ENCODE results near the gene EXOC1. TPM values are rescaled to one million over a fixed set of nuclear protein-coding genes. Genes with fewer than 3 reads are reported as not detected.

The EXOC1 gene
- total and polyA plus RNA-seq, 9 of the 15 experiments (the other 6 are each of a cell fraction or from before 2014, with no cell fraction given) = 16.0 to 45.5 (median 26.2) TPM

GRCh38 chr4:55931043-55931442 lies 77.6 kb downstream of the EXOC1 start (continued):
- TF ChIP-seq ZBTB8A (IDR thresholded peaks at IDR 0.05; ENCODE audit: partially characterized antibody) = no peak
- TF ChIP-seq NFE2 (IDR thresholded peaks at IDR 0.05; ENCODE audit: low read depth) = no peak
- no peak for TF ChIP-seq ZNF175 (CRISPR knock-in tag; IDR thresholded peaks at IDR 0.05; ENCODE audit: low read depth)

DNA sequence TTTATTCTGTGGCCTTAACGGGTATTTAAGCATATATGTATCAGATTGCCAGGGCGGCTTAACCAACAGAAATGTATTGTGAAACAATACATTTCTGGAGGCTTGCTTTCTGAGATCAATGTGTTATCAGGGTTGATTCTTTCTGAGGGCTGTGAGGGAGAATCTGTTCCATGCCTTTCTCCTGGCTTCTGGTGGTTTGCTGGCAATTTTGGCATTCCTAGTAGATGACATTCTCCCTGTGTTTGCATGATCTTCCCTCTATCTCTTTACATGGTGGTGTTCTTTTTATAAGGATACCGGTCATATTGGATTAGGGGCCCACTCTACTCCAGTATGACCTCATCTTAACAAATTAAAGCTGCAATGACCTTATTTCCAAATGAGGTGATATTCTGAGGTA lies 78.4 kb downstream of the EXOC1 start:
- intact Hi-C loops (cut with micrococcal nuclease) = no loop called here
- H3K4me3 ChIP-seq = no peak overlapping the region
- H3K27ac ChIP-seq (ENCODE audit: extremely low read depth, low read depth, low read length) = no peak overlapping the region
- 0% methylated on average over 3 of the region's 3 CpGs for WGBS (ENCODE audit: insufficient coverage, low coverage, missing lambda C conversion rate)
- in situ Hi-C loops (cut with MboI) = no loop called here
- peaks cover 0 to 7% of the 10 kb centered on the region in 2 experiments; a peak in 1 of 5 replicates for H3K27me3 ChIP-seq (ENCODE audit: control insufficient read depth in 2 of 2, insufficient read depth in 2 of 2, low read length in 2 of 2)
- BruUV-seq (replicated peaks) = no TSS peak
- no peaks in the 10 kb centered on the region for H4K20me1 ChIP-seq (replicated peaks; ENCODE audit: control insufficient read depth, insufficient read depth, low read length)
- no peaks in the 10 kb centered on the region for H3K36me3 ChIP-seq (ENCODE audit: control insufficient read depth, insufficient read depth, low read length)
- CTCF ChIA-PET (ENCODE audit: low intra/inter-chr PET ratio) = no interaction called here
- H3K9me3 ChIP-seq (replicated peaks; ENCODE audit: control insufficient read depth, insufficient read depth, low read depth, low read length) = no peaks in the 10 kb centered on the region; the same call in 1 of the 2 replicates
- POLR2A ChIA-PET = interaction anchor here (0.6 to 1.9 kb wide), 3 partner anchors 17 to 778 kb away, joined by 3 to 5 read pairs (median 3); partner anchors contain the start of gene CEP135
- no peak overlapping the region for H3K4me2 ChIP-seq (ENCODE audit: insufficient read depth, low read length)
- no peaks in the 10 kb centered on the region for H3K4me1 ChIP-seq (replicated peaks in 1 of 2; ENCODE audit: control insufficient read depth in 2 of 2, insufficient read depth in 2 of 2, low read length in 2 of 2)
- FAIRE-seq = no peak
- no peaks in the 10 kb centered on the region for H3K9me1 ChIP-seq (ENCODE audit: control insufficient read depth, insufficient read depth, low read length)
- no peak for DNase-seq (ENCODE audit: extremely low read depth in 1 of 4, low spot score in 3 of 4)
- H3K9ac ChIP-seq (ENCODE audit: insufficient read depth in 1 of 2, low read depth in 2 of 2, low read length in 2 of 2) = no peak overlapping the region
- H2AFZ ChIP-seq (ENCODE audit: low read depth, low read length) = no peak overlapping the region
- no peak for ATAC-seq
- H3K79me2 ChIP-seq (ENCODE audit: control insufficient read depth, insufficient read depth, low read length) = no peaks in the 10 kb centered on the region
- TF ChIP-seq CC2D1A (IDR thresholded peaks at IDR 0.05) (no peak), SMAD1 (IDR thresholded peaks at IDR 0.05; ENCODE audit: low read depth, low read length, partially characterized antibody) (no peak), MAZ (CRISPR knock-in tag; conservative IDR thresholded peaks at IDR 0.05 in 1 of 2, IDR thresholded peaks at IDR 0.05 in 1 of 2) (no peak), NFXL1 (CRISPR knock-in tag; IDR thresholded peaks at IDR 0.05) (no peak), TEAD1 (CRISPR knock-in tag; IDR thresholded peaks at IDR 0.05) (no peak), GATA2 (CRISPR knock-in tag; IDR thresholded peaks at IDR 0.05) (no peak), AFF1 (IDR thresholded peaks at IDR 0.05; ENCODE audit: low read depth in 1 of 2, partially characterized antibody in 2 of 2) (no peak), SOX6 (IDR thresholded peaks at IDR 0.05) (no peak)
- TF ChIP-seq, protein P1, sequence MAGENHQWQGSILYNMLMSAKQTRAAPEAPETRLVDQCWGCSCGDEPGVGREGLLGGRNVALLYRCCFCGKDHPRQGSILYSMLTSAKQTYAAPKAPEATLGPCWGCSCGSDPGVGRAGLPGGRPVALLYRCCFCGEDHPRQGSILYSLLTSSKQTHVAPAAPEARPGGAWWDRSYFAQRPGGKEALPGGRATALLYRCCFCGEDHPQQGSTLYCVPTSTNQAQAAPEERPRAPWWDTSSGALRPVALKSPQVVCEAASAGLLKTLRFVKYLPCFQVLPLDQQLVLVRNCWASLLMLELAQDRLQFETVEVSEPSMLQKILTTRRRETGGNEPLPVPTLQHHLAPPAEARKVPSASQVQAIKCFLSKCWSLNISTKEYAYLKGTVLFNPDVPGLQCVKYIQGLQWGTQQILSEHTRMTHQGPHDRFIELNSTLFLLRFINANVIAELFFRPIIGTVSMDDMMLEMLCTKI (IDR thresholded peaks at IDR 0.05; ENCODE audit: partially characterized antibody) = no peak
- TF ChIP-seq, protein P2, sequence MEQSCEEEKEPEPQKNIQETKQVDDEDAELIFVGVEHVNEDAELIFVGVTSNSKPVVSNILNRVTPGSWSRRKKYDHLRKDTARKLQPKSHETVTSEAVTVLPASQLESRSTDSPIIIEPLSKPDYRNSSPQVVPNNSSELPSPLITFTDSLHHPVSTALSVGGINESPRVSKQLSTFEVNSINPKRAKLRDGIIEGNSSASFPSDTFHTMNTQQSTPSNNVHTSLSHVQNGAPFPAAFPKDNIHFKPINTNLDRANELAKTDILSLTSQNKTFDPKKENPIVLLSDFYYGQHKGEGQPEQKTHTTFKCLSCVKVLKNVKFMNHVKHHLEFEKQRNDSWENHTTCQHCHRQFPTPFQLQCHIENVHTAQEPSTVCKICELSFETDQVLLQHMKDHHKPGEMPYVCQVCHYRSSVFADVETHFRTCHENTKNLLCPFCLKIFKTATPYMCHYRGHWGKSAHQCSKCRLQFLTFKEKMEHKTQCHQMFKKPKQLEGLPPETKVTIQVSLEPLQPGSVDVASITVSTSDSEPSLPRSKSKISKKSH (CRISPR knock-in tag; IDR thresholded peaks at IDR 0.05) = no peak

Measured in K562 (cell line).